Sigmoid colon (tissue), 4 donors: ENCODE results near the gene PIGT.
A peak's percentile ranks its signal among the peaks of the same experiment; 100 is the strongest.

Source experiments
- POLR2AphosphoS5 ChIP-seq, 4 donors: sonication (generic); formaldehyde crosslinking; IDR thresholded peaks; one replicate each; pipeline ENCODE4 v1.6.1; 2017; ENCODE audit warnings: antibody characterized with exemption in 4 of 4
- TF ChIP-seq, protein P1 (sequence below), 4 experiments: fragments of 450-650 bp in 3 of 4; fragments of 200-600 bp in 1 of 4; IDR thresholded peaks; one replicate each; pipeline ENCODE4 v1.5.1; 2016 to 2019; ENCODE audit warnings: antibody characterized with exemption in 4 of 4, mild to moderate bottlenecking in 3 of 4, moderate library complexity in 2 of 4

- TF ChIP-seq, protein P1, sequence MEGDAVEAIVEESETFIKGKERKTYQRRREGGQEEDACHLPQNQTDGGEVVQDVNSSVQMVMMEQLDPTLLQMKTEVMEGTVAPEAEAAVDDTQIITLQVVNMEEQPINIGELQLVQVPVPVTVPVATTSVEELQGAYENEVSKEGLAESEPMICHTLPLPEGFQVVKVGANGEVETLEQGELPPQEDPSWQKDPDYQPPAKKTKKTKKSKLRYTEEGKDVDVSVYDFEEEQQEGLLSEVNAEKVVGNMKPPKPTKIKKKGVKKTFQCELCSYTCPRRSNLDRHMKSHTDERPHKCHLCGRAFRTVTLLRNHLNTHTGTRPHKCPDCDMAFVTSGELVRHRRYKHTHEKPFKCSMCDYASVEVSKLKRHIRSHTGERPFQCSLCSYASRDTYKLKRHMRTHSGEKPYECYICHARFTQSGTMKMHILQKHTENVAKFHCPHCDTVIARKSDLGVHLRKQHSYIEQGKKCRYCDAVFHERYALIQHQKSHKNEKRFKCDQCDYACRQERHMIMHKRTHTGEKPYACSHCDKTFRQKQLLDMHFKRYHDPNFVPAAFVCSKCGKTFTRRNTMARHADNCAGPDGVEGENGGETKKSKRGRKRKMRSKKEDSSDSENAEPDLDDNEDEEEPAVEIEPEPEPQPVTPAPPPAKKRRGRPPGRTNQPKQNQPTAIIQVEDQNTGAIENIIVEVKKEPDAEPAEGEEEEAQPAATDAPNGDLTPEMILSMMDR (IDR thresholded peaks at IDR 0.05) = peak; percentile 88 to 96 (median 93)
- TF ChIP-seq POLR2AphosphoS5 (IDR thresholded peaks at IDR 0.05) = peak in 3 of 4 donors; percentile 54 to 76 (median 69)
Observed at GRCh38 chr20:45436732-45437485, 21.0 kb downstream of the PIGT start.
